ENCODE measurements around the gene HSPB6. TPM values are rescaled to one million over a fixed set of nuclear protein-coding genes. Genes with fewer than 3 reads are reported as not detected.

Gene HSPB6
- total RNA-seq, 4 donors from 2014 or later = 1.7 to 21.9 (median 3.6) TPM

DNA sequence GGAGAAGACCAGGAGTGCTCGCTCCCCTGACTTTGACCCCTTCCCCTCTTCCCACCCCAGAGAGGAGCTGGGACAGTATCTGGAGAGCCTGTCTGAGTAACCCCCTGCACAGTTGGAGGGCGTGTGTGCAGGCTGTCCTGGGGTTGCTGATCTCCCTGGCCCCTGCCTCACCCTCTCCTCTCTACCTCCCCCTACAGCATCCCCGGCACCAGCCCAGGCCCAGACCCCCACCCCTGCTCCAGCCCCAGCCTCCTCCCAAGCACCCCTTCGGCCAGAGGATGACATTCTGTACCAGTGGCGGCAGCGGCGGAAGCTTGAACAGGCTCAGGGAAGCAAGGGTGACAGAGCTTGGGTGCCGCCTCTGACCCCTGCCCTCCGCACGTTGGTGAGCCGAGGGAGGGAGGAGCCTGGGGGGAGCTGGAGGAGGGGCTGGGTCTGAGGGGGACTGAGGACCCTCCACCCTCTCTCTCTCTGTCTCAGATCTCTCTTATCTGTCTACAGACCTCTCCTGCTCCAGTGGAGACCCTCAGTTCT, 9.8 kb upstream of the HSPB6 start:
- no peak for DNase-seq
- WGBS, 2 donors = 75 to 79% methylated on average over 3 to 5 of the region's 11 CpGs
- H3K27ac ChIP-seq = no peak overlapping the region
- no peaks in the 10 kb centered on the region for H3K9me3 ChIP-seq
- no peak overlapping the region for H3K4me3 ChIP-seq
- intact Hi-C loops (cut with DNase I) = loop anchor here (10.0 kb wide), 1 partner anchor 168 kb away; the partner anchor contains the start of gene LRFN3
- peaks cover 0 to 77% (median 0%) of the 10 kb centered on the region in 3 donors for H3K36me3 ChIP-seq
- H3K27me3 ChIP-seq = no peaks in the 10 kb centered on the region
- TF ChIP-seq POLR2A (IDR thresholded peaks at IDR 0.05) = no peak
- TF ChIP-seq, protein P1, sequence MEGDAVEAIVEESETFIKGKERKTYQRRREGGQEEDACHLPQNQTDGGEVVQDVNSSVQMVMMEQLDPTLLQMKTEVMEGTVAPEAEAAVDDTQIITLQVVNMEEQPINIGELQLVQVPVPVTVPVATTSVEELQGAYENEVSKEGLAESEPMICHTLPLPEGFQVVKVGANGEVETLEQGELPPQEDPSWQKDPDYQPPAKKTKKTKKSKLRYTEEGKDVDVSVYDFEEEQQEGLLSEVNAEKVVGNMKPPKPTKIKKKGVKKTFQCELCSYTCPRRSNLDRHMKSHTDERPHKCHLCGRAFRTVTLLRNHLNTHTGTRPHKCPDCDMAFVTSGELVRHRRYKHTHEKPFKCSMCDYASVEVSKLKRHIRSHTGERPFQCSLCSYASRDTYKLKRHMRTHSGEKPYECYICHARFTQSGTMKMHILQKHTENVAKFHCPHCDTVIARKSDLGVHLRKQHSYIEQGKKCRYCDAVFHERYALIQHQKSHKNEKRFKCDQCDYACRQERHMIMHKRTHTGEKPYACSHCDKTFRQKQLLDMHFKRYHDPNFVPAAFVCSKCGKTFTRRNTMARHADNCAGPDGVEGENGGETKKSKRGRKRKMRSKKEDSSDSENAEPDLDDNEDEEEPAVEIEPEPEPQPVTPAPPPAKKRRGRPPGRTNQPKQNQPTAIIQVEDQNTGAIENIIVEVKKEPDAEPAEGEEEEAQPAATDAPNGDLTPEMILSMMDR (IDR thresholded peaks at IDR 0.05) = no peak
- no peaks in the 10 kb centered on the region for H3K4me1 ChIP-seq

DNA sequence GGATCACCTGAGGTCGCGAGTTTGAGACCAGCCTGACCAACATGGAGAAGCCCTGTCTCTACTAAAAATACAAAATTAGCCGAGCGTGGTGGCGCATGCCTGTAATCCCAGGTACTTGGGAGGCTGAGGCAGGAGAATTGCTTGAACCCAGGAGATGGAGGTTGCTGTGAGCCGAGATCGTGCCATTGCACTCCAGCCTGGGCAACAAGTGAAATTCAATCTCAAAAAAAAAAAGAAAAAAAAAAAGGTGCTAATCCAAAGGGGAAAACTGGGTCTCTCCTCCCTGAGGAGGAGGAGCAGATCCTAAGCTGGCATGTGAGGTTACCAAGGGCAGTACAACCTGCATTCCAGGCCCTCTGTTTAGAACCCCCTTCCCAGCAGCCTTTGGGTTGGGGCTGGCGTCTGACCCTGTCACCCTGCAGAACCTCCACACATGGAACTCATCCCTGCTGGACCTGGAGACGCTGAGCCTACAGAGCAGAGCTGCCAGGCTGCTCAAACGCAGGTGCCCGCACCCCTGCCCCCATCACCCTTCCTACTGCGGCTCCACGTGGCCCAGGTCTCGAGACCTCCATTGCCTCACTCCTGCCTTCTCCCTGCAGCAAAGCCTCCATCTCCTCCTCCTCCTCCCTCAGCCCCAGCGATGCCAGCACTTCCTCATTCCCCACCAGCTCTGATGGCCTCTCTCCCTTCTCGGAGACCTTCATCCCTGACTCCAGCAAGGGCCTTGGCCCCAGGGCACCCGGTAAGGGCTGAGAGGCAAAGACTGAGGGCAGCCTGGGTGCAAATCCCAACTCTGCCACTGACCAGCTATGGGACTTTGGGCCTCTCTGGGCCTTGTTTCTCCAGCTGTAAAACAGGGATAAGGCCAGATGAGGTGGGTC, 7.8 kb upstream of the HSPB6 start:
- H3K27ac ChIP-seq = no peak overlapping the region
- TF ChIP-seq POLR2A (IDR thresholded peaks at IDR 0.05) = no peak
- TF ChIP-seq, protein P1 (IDR thresholded peaks at IDR 0.05) = no peak
- peaks cover 0 to 93% (median 0%) of the 10 kb centered on the region in 3 donors for H3K36me3 ChIP-seq
- WGBS, 2 donors = 95 to 97% methylated on average over 10 to 16 of the region's 17 CpGs
- intact Hi-C loops (cut with DNase I) = loop anchor here (10.0 kb wide), 1 partner anchor 170 kb away; the partner anchor contains the start of gene LRFN3
- no peaks in the 10 kb centered on the region for H3K9me3 ChIP-seq
- no peak overlapping the region for H3K4me3 ChIP-seq
- H3K4me1 ChIP-seq = peaks cover 0 to 3% (median 0%) of the 10 kb centered on the region in 3 donors
- H3K27me3 ChIP-seq = no peaks in the 10 kb centered on the region
- DNase-seq = no peak

DNA sequence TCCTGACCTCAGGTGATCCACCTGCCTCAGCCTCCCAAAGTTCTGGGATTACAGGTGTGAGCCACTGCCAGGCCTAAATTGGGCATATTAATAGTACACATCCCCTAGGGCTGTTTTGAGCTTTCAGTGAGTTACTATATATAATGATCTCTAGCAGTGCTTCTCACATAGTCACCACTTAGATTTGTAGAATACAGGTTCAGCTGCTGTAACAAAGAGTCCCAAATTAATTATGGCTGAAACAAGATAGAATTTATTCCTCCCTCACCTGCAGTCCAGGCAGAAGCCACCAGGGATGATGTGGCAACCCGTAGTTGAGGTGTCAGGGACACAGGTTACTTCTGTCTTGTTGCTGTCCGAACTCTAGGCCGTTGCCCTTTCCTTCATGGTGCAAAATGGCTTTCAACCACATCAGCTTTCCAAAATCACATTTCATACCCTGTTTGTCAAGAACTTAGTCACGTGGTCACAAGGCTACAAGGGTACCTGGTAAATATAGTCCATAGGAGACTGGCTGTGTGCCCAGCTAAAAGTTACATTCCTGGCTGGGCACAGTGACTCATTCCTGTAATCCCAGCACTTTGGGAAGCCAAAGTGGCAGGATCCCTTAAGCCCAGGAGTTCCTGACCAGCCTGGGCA, 4.0 kb upstream of the HSPB6 start:
- Histone ChIP-seq H3K9me3 (no peaks in the 10 kb centered on the region), H3K4me3 (no peak overlapping the region), H3K27me3 (no peaks in the 10 kb centered on the region), H3K4me1 (peaks cover 24 to 36% (median 29%) of the 10 kb centered on the region in 3 donors), H3K36me3 (peaks cover 0 to 57% (median 0%) of the 10 kb centered on the region in 3 donors), H3K27ac (no peak overlapping the region)
- no peak for TF ChIP-seq POLR2A (IDR thresholded peaks at IDR 0.05)
- TF ChIP-seq, protein P1 (IDR thresholded peaks at IDR 0.05) = peak in 1 of 6 experiments; percentile 7
- no peak for DNase-seq
- 91 to 95% methylated on average over 4 of the region's 4 CpGs for WGBS, 2 donors
- intact Hi-C loops (cut with DNase I) = loop anchor here (10.0 kb wide), 1 partner anchor 174 kb away; the partner anchor contains the start of gene LRFN3

DNA sequence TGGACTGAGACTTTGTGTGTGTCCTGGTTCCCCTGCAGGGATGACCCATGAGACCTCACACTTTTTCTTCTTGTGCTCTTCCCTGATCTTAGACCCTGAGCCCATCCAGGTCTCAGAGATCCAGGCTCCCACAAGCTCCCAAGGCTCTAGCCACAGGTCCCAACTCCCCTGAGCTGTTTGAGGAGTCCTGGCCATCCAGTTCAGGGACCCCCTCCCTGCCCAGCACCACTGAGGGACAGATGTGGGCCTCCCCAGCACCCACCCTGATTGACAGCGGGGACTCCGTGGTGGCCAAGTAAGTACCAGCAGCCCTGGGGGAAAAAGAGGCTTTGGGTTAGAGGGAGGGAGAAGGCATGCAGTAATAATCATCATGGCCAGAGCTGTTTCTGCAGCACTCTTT, 2.9 kb upstream of the HSPB6 start:
- no peak overlapping the region for H3K4me3 ChIP-seq
- DNase-seq = no peak
- intact Hi-C loops (cut with DNase I) = loop anchor here (10.0 kb wide), 1 partner anchor 175 kb away; the partner anchor contains the start of gene LRFN3
- no peaks in the 10 kb centered on the region for H3K9me3 ChIP-seq
- TF ChIP-seq, protein P1 (IDR thresholded peaks at IDR 0.05) = no peak
- TF ChIP-seq POLR2A (IDR thresholded peaks at IDR 0.05) = no peak
- H3K4me1 ChIP-seq = peaks cover 32 to 47% (median 37%) of the 10 kb centered on the region in 3 donors
- peaks cover 0 to 47% (median 0%) of the 10 kb centered on the region in 3 donors for H3K36me3 ChIP-seq
- no peak overlapping the region for H3K27ac ChIP-seq
- no CpG with 5 or more reads among the region's 2 CpGs for WGBS, 2 donors
- H3K27me3 ChIP-seq = no peaks in the 10 kb centered on the region

All from esophagus squamous epithelium (tissue), 5 donors.